Neural crest cell (in vitro differentiated cells): ENCODE measurements around the gene DOCK1. TPM values are rescaled to one million over a fixed set of nuclear protein-coding genes. Genes with fewer than 3 reads are reported as not detected.

Experiments used
- DNase-seq: peaks from one replicate; pipeline ENCODE4 v3.0.0; 2021; ENCODE audit warnings: low read depth, mixed read lengths, low spot score
- H3K27ac Mint-ChIP-seq: one replicate; pipeline ENCODE4 v1.8.0; 2021; ENCODE audit warnings: mild to moderate bottlenecking, mixed read lengths; ENCODE audit not compliant: unreplicated experiment
- H3K27me3 Mint-ChIP-seq: 2 replicates; pipeline ENCODE4 v1.8.0; 2021; ENCODE audit warnings: low read depth, mild to moderate bottlenecking, mixed read lengths
- H3K36me3 Mint-ChIP-seq: 2 replicates; pipeline ENCODE4 v1.8.0; 2021; ENCODE audit warnings: low read depth, mild to moderate bottlenecking, mixed read lengths
- H3K4me1 Mint-ChIP-seq: 2 replicates; pipeline ENCODE4 v1.8.0; 2021; ENCODE audit warnings: mixed read lengths
- H3K4me3 Mint-ChIP-seq: one replicate; pipeline ENCODE4 v1.8.0; 2021; ENCODE audit warnings: mild to moderate bottlenecking, mixed read lengths
- H3K9me3 Mint-ChIP-seq: 2 replicates; pipeline ENCODE4 v1.8.0; 2021; ENCODE audit warnings: mixed read lengths
- CTCF ChIP-seq: fragments of 200-600 bp; sonication (generic); conservative IDR thresholded peaks from 2 replicates; pipeline ENCODE4 v1.5.0; 2021; ENCODE audit warnings: antibody characterized with exemption, mild to moderate bottlenecking
- total RNA-seq: library from RNA; stranded (reverse); gene quantifications from 2 replicates; pipeline ENCODE4 v1.2.1, GENCODE V29; 2021

DOCK1 gene
- total RNA-seq, 1 donor from 2014 or later, result 55.8 TPM

GRCh38 chr10:127254276-127254675 is 349.0 kb downstream of the DOCK1 start:
- Mint-ChIP-seq H3K27ac (no peak overlapping the region), H3K27me3 (no peaks in the 10 kb centered on the region), H3K4me3 (no peak overlapping the region), H3K9me3 (no peaks in the 10 kb centered on the region), H3K36me3 (peaks cover 25% of the 10 kb centered on the region), H3K4me1 (peaks cover 18% of the 10 kb centered on the region)
- TF ChIP-seq CTCF, result no peak
- DNase-seq, result no peak

GRCh38 chr10:127257395-127257794 is 352.2 kb downstream of the DOCK1 start:
- H3K27ac Mint-ChIP-seq, result no peak overlapping the region
- no peak for DNase-seq
- no peaks in the 10 kb centered on the region for H3K27me3 Mint-ChIP-seq
- H3K36me3 Mint-ChIP-seq, result peaks cover 35% of the 10 kb centered on the region
- H3K4me3 Mint-ChIP-seq, result no peak overlapping the region
- H3K9me3 Mint-ChIP-seq, result peaks cover 3% of the 10 kb centered on the region
- no peak for TF ChIP-seq CTCF
- H3K4me1 Mint-ChIP-seq, result peaks cover 21% of the 10 kb centered on the region

DNA sequence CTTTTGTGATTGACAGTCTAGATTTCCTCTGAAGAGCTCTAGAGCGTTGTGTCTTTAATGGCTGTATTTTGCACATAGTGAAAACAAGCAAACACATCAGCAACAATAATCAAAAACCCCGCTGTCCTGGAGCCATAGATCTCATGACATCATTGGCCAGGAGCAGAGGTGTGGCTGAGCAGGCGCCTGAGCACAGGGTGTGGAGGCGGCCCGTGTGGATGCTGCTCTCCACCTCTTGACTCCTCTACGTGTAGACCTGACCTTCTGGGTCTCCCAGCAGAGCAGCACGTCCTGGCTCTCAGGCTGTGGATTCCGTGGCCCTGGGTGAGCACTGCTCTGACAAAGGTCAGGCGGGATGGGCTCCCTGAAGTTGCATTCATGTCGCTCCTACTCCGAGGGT is 354.1 kb downstream of the DOCK1 start:
- Mint-ChIP-seq H3K4me3 (no peak overlapping the region), H3K27me3 (no peaks in the 10 kb centered on the region), H3K27ac (no peak overlapping the region), H3K4me1 (peaks cover 21% of the 10 kb centered on the region), H3K36me3 (peaks cover 30% of the 10 kb centered on the region), H3K9me3 (peaks cover 3% of the 10 kb centered on the region)
- DNase-seq, result no peak
- no peak for TF ChIP-seq CTCF

GRCh38 chr10:127262606-127263005 is 357.4 kb downstream of the DOCK1 start:
- TF ChIP-seq CTCF, result no peak
- Mint-ChIP-seq H3K4me1 (peaks cover 16% of the 10 kb centered on the region), H3K27me3 (no peaks in the 10 kb centered on the region), H3K9me3 (peaks cover 3% of the 10 kb centered on the region), H3K4me3 (no peak overlapping the region), H3K27ac (no peak overlapping the region), H3K36me3 (peaks cover 32% of the 10 kb centered on the region)
- no peak for DNase-seq

DNA sequence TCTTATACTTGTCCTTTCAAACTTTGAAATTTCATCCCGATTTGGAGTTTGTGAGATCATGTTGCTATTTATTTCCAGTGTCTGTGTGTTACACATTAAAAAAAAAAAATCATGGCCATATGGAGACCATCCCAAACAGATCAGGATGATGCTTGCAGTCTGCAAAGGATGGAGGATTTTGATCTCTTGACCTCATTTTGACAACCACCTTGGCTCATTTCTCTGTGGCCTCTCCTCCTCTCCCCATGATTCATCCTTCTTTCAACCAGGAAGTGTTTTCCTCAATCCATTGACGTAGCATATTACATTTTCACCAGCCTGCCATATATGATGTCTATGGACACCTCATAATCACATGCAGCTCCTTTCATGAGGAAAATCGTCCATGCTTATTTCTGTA is 360.1 kb downstream of the DOCK1 start:
- no peak overlapping the region for H3K27ac Mint-ChIP-seq
- no peak for DNase-seq
- H3K27me3 Mint-ChIP-seq, result no peaks in the 10 kb centered on the region
- no peak overlapping the region for H3K4me3 Mint-ChIP-seq
- TF ChIP-seq CTCF, result no peak
- peaks cover 17% of the 10 kb centered on the region for H3K36me3 Mint-ChIP-seq
- peaks cover under 1% of the 10 kb centered on the region for H3K9me3 Mint-ChIP-seq
- no peaks in the 10 kb centered on the region for H3K4me1 Mint-ChIP-seq

GRCh38 chr10:127266431-127266830 is 361.2 kb downstream of the DOCK1 start:
- Mint-ChIP-seq H3K4me1 (no peaks in the 10 kb centered on the region), H3K9me3 (no peaks in the 10 kb centered on the region), H3K4me3 (no peak overlapping the region), H3K36me3 (peaks cover 12% of the 10 kb centered on the region), H3K27ac (no peak overlapping the region), H3K27me3 (no peaks in the 10 kb centered on the region)
- no peak for DNase-seq
- no peak for TF ChIP-seq CTCF
